Lower leg skin (tissue), 3 donors: ENCODE results near the gene COG8.

ENCODE experiments used
- POLR2A ChIP-seq, 2 donors: fragments of 450-650 bp; IDR thresholded peaks; one replicate each; pipeline ENCODE4 v1.6.1; 2016 to 2017; ENCODE audit warnings: antibody characterized with exemption in 2 of 2, mild to moderate bottlenecking in 1 of 2, moderate library complexity in 1 of 2
- TF ChIP-seq, protein P1 (sequence below), 3 donors: fragments of 450-650 bp; IDR thresholded peaks; one replicate each; pipeline ENCODE4 v1.5.1; 2016; ENCODE audit warnings: antibody characterized with exemption in 3 of 3, mild to moderate bottlenecking in 3 of 3, moderate library complexity in 2 of 3

DNA sequence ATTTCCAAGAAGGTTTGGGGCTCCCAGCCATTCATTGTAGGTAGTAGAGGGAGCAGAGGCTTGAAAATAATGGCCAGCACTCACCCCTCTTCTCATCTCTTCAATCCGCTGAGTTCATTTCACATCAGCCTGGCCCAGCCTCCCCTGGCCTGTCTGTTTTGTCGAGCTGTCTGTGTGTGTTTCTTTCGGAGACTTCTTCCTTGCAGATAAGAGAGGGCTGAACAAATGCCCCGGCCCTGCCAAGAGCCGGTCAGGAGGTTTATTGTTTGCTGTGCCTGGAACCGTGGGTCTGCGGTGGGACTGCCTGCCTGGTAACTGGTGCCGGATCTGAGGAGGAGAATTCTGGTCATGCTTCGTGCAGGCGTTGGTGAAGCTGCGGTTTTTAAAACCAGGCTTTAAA lies 24.8 kb downstream of the COG8 start:
- no peak for TF ChIP-seq POLR2A (IDR thresholded peaks at IDR 0.05)
- TF ChIP-seq, protein P1, sequence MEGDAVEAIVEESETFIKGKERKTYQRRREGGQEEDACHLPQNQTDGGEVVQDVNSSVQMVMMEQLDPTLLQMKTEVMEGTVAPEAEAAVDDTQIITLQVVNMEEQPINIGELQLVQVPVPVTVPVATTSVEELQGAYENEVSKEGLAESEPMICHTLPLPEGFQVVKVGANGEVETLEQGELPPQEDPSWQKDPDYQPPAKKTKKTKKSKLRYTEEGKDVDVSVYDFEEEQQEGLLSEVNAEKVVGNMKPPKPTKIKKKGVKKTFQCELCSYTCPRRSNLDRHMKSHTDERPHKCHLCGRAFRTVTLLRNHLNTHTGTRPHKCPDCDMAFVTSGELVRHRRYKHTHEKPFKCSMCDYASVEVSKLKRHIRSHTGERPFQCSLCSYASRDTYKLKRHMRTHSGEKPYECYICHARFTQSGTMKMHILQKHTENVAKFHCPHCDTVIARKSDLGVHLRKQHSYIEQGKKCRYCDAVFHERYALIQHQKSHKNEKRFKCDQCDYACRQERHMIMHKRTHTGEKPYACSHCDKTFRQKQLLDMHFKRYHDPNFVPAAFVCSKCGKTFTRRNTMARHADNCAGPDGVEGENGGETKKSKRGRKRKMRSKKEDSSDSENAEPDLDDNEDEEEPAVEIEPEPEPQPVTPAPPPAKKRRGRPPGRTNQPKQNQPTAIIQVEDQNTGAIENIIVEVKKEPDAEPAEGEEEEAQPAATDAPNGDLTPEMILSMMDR (IDR thresholded peaks at IDR 0.05) = no peak
